Islet precursor cell (in vitro differentiated cells): ENCODE data around the gene RAB36.
A peak's percentile ranks its signal among the peaks of the same experiment; 100 is the strongest.

Source experiments
- DNase-seq: peaks from one replicate; pipeline ENCODE4 v3.0.0-alpha.2; 2018

RAB36 gene

GRCh38 chr22:23108249-23109078, 36.8 kb upstream of the RAB36 start:
- DNase-seq = no peak

- DNase-seq = no peak
Measured at GRCh38 chr22:23109079-23109347, 36.3 kb upstream of the RAB36 start.

- no peak for DNase-seq
Measured at GRCh38 chr22:23109441-23109978, 35.8 kb upstream of the RAB36 start.

- DNase-seq = no peak
Measured at GRCh38 chr22:23110190-23110921, 34.9 kb upstream of the RAB36 start.

GRCh38 chr22:23110922-23111527, 34.3 kb upstream of the RAB36 start:
- peak; percentile 89 for DNase-seq

GRCh38 chr22:23112472-23113012, 32.7 kb upstream of the RAB36 start:
- no peak for DNase-seq

GRCh38 chr22:23113067-23113846, 32.0 kb upstream of the RAB36 start:
- DNase-seq = no peak

- no peak for DNase-seq
Measured at GRCh38 chr22:23113847-23114720, 31.2 kb upstream of the RAB36 start.

GRCh38 chr22:23114721-23115020, 30.6 kb upstream of the RAB36 start:
- DNase-seq = no peak

GRCh38 chr22:23115369-23115768, 29.9 kb upstream of the RAB36 start:
- DNase-seq = no peak

- DNase-seq = no peak
Measured at GRCh38 chr22:23115825-23116494, 29.3 kb upstream of the RAB36 start.

- no peak for DNase-seq
Measured at GRCh38 chr22:23116506-23117263, 28.6 kb upstream of the RAB36 start.

- no peak for DNase-seq
Measured at GRCh38 chr22:23117275-23117674, 28.0 kb upstream of the RAB36 start.

- peak; percentile 81 for DNase-seq
Measured at GRCh38 chr22:23117891-23118646, 27.2 kb upstream of the RAB36 start.

GRCh38 chr22:23118647-23119493, 26.4 kb upstream of the RAB36 start:
- DNase-seq = no peak

- no peak for DNase-seq
Measured at GRCh38 chr22:23119494-23120414, 25.5 kb upstream of the RAB36 start.

GRCh38 chr22:23120415-23120899, 24.8 kb upstream of the RAB36 start:
- DNase-seq = no peak
